NCI-H2171 (cell line): ENCODE data around the gene ADTRP.
"Not testable (repeated sequence)": the region's sequence is repeated elsewhere in the genome, so short reads cannot be mapped to it uniquely, and the experiment has no call there.

Experiments used
- DNase-seq: peaks from one replicate; lab custom pipeline; 2025; lab: John Stamatoyannopoulos, UW

The ADTRP gene

GRCh38 chr6:11689847-11690246 is 88.8 kb downstream of the ADTRP start:
- no peak for DNase-seq

GRCh38 chr6:11689400-11689799 is 89.2 kb downstream of the ADTRP start:
- DNase-seq: not testable (repeated sequence)

GRCh38 chr6:11688425-11688709 is 90.2 kb downstream of the ADTRP start:
- DNase-seq: no peak

GRCh38 chr6:11685481-11686093 is 93.0 kb downstream of the ADTRP start:
- DNase-seq: no peak

GRCh38 chr6:11684901-11685480 is 93.6 kb downstream of the ADTRP start:
- DNase-seq: no peak

GRCh38 chr6:11683871-11684270 is 94.7 kb downstream of the ADTRP start:
- DNase-seq: no peak

GRCh38 chr6:11682561-11682975 is 96.0 kb downstream of the ADTRP start:
- DNase-seq: no peak

- DNase-seq: no peak
These were observed 96.8 kb downstream of the ADTRP start for GRCh38 chr6:11681770-11682169.

- no peak for DNase-seq
These were observed 97.2 kb downstream of the ADTRP start for GRCh38 chr6:11681357-11681756.

GRCh38 chr6:11680479-11680878 is 98.1 kb downstream of the ADTRP start:
- not testable (repeated sequence) for DNase-seq

GRCh38 chr6:11679099-11679498 is 99.5 kb downstream of the ADTRP start:
- no peak for DNase-seq

GRCh38 chr6:11675601-11676000 is 103.0 kb downstream of the ADTRP start:
- DNase-seq: no peak

- DNase-seq: no peak
These were observed 105.9 kb downstream of the ADTRP start for GRCh38 chr6:11672669-11673068.

GRCh38 chr6:11672256-11672655 is 106.3 kb downstream of the ADTRP start:
- DNase-seq: no peak

- DNase-seq: no peak
These were observed 108.9 kb downstream of the ADTRP start for GRCh38 chr6:11669696-11670095.

GRCh38 chr6:11668455-11668854 is 110.1 kb downstream of the ADTRP start:
- DNase-seq: no peak

- DNase-seq: no peak
These were observed 110.7 kb downstream of the ADTRP start for GRCh38 chr6:11667876-11668275.

- no peak for DNase-seq
These were observed 112.8 kb downstream of the ADTRP start for GRCh38 chr6:11665604-11666326.
